Stomach smooth muscle (tissue), 2 donors: ENCODE results near the gene DNAH3.
"Not testable (repeated sequence)": the region's sequence is repeated elsewhere in the genome, so short reads cannot be mapped to it uniquely, and the experiment has no call there.

ENCODE experiments used
- H3K27ac ChIP-seq: one replicate; pipeline ENCODE4 v1.7.0; 2013; ENCODE audit warnings: mild to moderate bottlenecking, low read length, inconsistent platforms
- H3K27me3 ChIP-seq, 2 donors: one replicate each; pipeline ENCODE4 v1.7.0; 2013; ENCODE audit warnings: low read length in 2 of 2; ENCODE audit not compliant: insufficient read depth in 2 of 2, control insufficient read depth in 1 of 2
- H3K36me3 ChIP-seq, 2 donors: one replicate each; pipeline ENCODE4 v1.7.0; 2013; ENCODE audit warnings: low read length in 2 of 2; ENCODE audit not compliant: control insufficient read depth in 2 of 2, insufficient read depth in 2 of 2
- H3K4me1 ChIP-seq: one replicate; pipeline ENCODE4 v1.7.0; 2013; ENCODE audit warnings: low read length; ENCODE audit not compliant: control insufficient read depth, insufficient read depth
- H3K4me3 ChIP-seq, 2 donors: one replicate each; pipeline ENCODE4 v1.7.0; 2013; ENCODE audit warnings: low read length in 2 of 2
- H3K9ac ChIP-seq, 2 donors: one replicate each; pipeline ENCODE4 v1.7.0; 2013; ENCODE audit warnings: low read length in 2 of 2, mild to moderate bottlenecking in 1 of 2
- H3K9me3 ChIP-seq, 2 donors: one replicate each; pipeline ENCODE4 v1.7.0; 2013; ENCODE audit warnings: low read length in 2 of 2; ENCODE audit not compliant: control insufficient read depth in 2 of 2
- donor health status: healthy.
- donor health status: Pancreatic carcinoma.

The DNAH3 gene

DNA sequence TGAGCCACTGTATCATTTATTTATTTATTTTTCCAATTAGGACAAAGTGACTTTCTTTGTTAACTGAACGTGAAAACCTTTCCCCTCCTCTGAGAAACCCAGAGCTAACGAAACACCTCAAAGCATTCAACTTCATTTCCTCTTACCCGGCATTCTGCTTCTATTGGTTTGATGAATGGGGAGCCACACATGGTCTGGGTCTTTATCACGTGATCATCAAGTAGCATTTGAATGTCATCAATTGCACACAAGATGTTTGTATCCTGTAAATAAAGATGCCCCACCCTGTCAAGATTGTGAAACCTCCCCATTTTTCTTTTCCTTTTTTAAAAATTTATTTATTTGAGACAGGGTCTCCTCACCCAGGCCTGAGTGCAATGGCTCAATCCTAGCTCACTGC, 80.1 kb downstream of the DNAH3 start:
- Histone ChIP-seq H3K4me3 (no peak overlapping the region), H3K9me3 (no peaks in the 10 kb centered on the region), H3K9ac (no peak overlapping the region), H3K27ac (no peak overlapping the region), H3K27me3 (no peaks in the 10 kb centered on the region), H3K36me3 (no peaks in the 10 kb centered on the region), H3K4me1 (no peaks in the 10 kb centered on the region)

DNA sequence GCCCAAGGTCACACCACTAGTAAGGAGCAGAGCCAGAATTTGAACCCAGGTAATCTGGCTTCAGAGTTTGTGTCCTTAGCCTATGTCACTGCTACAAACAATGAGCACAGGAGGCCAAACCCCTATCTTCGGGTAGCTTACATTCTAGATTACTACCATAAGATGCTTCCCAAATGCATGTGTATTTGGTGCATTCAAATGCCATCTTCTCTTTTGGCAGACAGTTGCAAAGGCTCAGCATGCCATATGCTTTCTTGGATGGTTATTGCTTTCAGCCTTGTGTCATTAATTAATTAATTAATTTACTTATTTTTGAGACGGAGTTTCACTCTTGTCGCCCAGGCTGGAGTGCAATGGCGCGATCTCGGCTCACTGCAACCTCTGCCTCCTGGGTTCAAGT, 80.7 kb downstream of the DNAH3 start:
- Histone ChIP-seq H3K27ac (no peak overlapping the region), H3K9me3 (no peaks in the 10 kb centered on the region), H3K9ac (no peak overlapping the region), H3K36me3 (no peaks in the 10 kb centered on the region), H3K4me1 (no peaks in the 10 kb centered on the region), H3K27me3 (no peaks in the 10 kb centered on the region), H3K4me3 (no peak overlapping the region)

GRCh38 chr16:21064203-21064602, 86.4 kb downstream of the DNAH3 start:
- Histone ChIP-seq H3K36me3 (no peaks in the 10 kb centered on the region), H3K9me3 (peaks cover 0 to 5% of the 10 kb centered on the region in 2 donors), H3K27me3 (no peaks in the 10 kb centered on the region), H3K4me1 (no peaks in the 10 kb centered on the region), H3K27ac (no peak overlapping the region), H3K4me3 (no peak overlapping the region), H3K9ac (no peak overlapping the region)

DNA sequence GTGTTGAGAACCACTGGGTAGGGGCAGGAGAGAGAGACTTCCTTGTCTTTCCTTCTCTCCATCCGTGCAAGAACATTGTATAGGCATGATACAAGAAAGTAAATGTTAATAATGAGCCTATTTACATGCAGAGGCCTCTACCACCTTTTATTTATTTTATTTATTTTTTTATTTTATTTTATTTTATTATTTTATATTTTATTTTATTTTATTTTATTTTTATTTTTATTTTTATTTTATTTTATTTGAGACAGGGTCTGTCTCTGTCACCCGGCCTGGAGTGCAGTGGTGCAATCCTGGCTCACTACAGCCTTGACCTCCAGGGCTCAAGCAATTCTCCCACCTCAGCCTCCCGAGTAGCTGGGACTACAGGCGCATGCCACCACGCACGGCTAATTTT, 87.3 kb downstream of the DNAH3 start:
- H3K27me3 ChIP-seq, H3K4me3 ChIP-seq, H3K9me3 ChIP-seq, H3K36me3 ChIP-seq, H3K4me1 ChIP-seq, H3K9ac ChIP-seq, H3K27ac ChIP-seq: not testable (repeated sequence)

- Histone ChIP-seq H3K9ac (no peak overlapping the region), H3K27me3 (peaks cover 0 to 2% of the 10 kb centered on the region in 2 donors), H3K27ac (no peak overlapping the region), H3K36me3 (no peaks in the 10 kb centered on the region), H3K4me3 (no peak overlapping the region), H3K9me3 (peaks cover 0 to 5% of the 10 kb centered on the region in 2 donors), H3K4me1 (no peaks in the 10 kb centered on the region)
These were observed 90.6 kb downstream of the DNAH3 start for GRCh38 chr16:21060027-21060510.

DNA sequence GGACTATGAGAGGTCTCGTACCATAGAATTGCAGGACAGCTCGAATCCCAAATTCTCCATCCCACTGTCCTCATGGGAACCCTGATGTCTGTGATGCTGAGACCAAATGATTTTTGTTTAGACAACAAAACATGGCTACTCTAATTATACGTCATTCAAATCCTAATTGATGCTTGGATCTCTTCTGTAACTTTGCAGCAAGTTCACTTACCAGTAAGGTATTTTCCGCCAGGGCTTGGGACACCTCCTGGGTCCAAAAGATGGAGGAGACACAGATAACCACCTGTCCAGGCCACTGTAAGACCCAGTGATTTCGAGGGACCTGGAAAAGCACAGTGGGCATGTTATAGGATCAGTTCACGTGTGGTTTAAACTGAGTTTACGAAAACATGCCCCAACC, 92.8 kb downstream of the DNAH3 start:
- H3K9ac ChIP-seq = no peak overlapping the region
- no peaks in the 10 kb centered on the region for H3K9me3 ChIP-seq
- H3K27ac ChIP-seq = no peak overlapping the region

DNA sequence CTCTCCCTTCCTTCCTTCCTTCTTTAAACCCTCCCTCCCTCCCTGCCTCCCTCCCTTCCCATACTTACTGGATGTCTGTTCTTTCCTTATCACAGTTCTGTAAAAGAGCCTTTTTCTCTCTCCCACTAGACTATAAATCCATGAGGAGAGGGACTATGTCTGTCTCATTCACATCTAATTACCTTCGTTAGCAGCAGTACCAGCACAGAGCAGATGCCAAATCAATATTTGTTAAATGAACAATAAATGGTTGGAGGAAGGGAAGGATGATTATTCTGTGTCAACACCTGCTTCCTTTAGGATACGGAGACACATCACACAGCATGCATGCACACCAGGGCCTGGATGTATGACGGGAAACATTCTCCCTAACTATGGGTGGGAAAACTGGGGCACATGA, 94.2 kb downstream of the DNAH3 start:
- Histone ChIP-seq H3K36me3 (no peaks in the 10 kb centered on the region), H3K9ac (no peak overlapping the region), H3K27me3 (peaks cover 0 to 2% of the 10 kb centered on the region in 2 donors)

More for the DNA sequence above, 92.8 kb downstream of the DNAH3 start:
- peaks cover 0 to 2% of the 10 kb centered on the region in 2 donors for H3K27me3 ChIP-seq
- H3K36me3 ChIP-seq = no peaks in the 10 kb centered on the region
- no peak overlapping the region for H3K4me3 ChIP-seq
- H3K4me1 ChIP-seq = no peaks in the 10 kb centered on the region

GRCh38 chr16:21055738-21056137, 94.9 kb downstream of the DNAH3 start:
- not testable (repeated sequence) for H3K4me1 ChIP-seq, H3K36me3 ChIP-seq, H3K9ac ChIP-seq, H3K27me3 ChIP-seq, H3K27ac ChIP-seq, H3K4me3 ChIP-seq, H3K9me3 ChIP-seq

More for the DNA sequence above, 94.2 kb downstream of the DNAH3 start:
- no peaks in the 10 kb centered on the region for H3K4me1 ChIP-seq
- H3K27ac ChIP-seq = no peak overlapping the region
- no peak overlapping the region for H3K4me3 ChIP-seq
- no peaks in the 10 kb centered on the region for H3K9me3 ChIP-seq

DNA sequence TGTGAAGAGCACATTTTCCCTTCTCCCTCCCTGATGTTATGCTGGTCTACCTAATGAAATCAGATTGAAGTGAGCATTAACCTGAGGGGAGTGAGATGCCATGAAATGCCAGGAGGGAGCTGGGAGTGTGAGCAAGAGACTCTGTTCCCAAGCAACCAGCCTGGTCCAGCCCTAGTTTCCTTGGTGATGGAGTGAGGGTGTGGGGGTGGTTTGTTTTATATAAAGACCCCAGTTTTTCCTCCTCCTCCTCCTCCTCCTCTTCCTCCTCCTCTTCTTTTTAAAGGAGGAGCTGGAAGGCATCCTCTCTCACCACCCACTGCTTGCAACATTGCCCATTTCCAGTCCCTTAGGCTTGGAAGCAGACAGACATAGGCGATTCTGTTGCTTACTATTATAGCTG, 97.1 kb downstream of the DNAH3 start:
- H3K4me1 ChIP-seq = no peaks in the 10 kb centered on the region
- H3K4me3 ChIP-seq = no peak overlapping the region
- H3K27ac ChIP-seq = no peak overlapping the region
- H3K36me3 ChIP-seq = no peaks in the 10 kb centered on the region
- no peaks in the 10 kb centered on the region for H3K9me3 ChIP-seq
- peaks cover 0 to 2% of the 10 kb centered on the region in 2 donors for H3K27me3 ChIP-seq
- H3K9ac ChIP-seq = no peak overlapping the region

- H3K36me3 ChIP-seq, H3K4me1 ChIP-seq, H3K4me3 ChIP-seq, H3K9me3 ChIP-seq, H3K9ac ChIP-seq, H3K27me3 ChIP-seq, H3K27ac ChIP-seq: not testable (repeated sequence)
These were observed 102.3 kb downstream of the DNAH3 start for GRCh38 chr16:21048091-21048912.

DNA sequence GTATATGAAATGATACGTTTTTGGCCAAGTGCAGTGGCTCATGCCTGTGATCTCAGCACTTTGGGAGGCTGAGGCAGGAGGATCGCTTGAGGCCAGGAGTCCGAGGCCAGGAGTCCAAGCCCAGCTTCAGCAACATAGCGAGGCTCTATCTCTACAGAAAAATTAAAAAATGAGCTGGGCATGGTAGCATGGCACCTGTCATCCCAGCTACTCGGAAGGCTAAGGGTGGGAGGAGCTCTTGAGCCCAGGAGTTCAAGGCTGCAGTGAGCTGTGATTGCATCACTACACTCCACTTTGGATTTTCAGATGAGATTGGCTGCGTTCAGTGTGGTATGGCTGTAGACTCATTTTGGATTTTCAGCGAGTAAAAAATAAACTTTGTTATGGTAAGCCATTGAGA, 112.4 kb downstream of the DNAH3 start:
- H3K36me3 ChIP-seq = no peaks in the 10 kb centered on the region
- H3K27ac ChIP-seq = no peak overlapping the region
- no peaks in the 10 kb centered on the region for H3K9me3 ChIP-seq

More for the DNA sequence above, 112.4 kb downstream of the DNAH3 start:
- H3K27me3 ChIP-seq = no peaks in the 10 kb centered on the region
- H3K9ac ChIP-seq = no peak overlapping the region
- H3K4me3 ChIP-seq = no peak overlapping the region
- no peaks in the 10 kb centered on the region for H3K4me1 ChIP-seq
